Esophagus (tissue), 2 donors: ENCODE measurements around the gene AKR1B1. TPM values are rescaled to one million over a fixed set of nuclear protein-coding genes. Genes with fewer than 3 reads are reported as not detected.

Source experiments
- H3K27ac ChIP-seq, 2 donors: one replicate each; pipeline ENCODE4 v1.5.1; 2013; ENCODE audit warnings: low read depth in 2 of 2, mild to moderate bottlenecking in 2 of 2, inconsistent platforms in 1 of 2, low read length in 1 of 2, moderate library complexity in 1 of 2
- H3K27me3 ChIP-seq, 2 donors: one replicate each; pipeline ENCODE4 v1.6.1; 2013; ENCODE audit warnings: low read length in 2 of 2, control low read depth in 1 of 2, mild to moderate bottlenecking in 1 of 2; ENCODE audit not compliant: insufficient read depth in 2 of 2, control insufficient read depth in 1 of 2
- H3K36me3 ChIP-seq, 2 donors: one replicate each; pipeline ENCODE4 v1.6.1; 2013; ENCODE audit warnings: low read length in 1 of 2; ENCODE audit not compliant: control insufficient read depth in 2 of 2, insufficient read depth in 2 of 2
- H3K4me1 ChIP-seq, 2 donors: one replicate each; pipeline ENCODE4 v1.6.1; 2013; ENCODE audit warnings: low read length in 1 of 2; ENCODE audit not compliant: control insufficient read depth in 2 of 2, insufficient read depth in 2 of 2
- H3K4me3 ChIP-seq, 2 donors: one replicate each; pipeline ENCODE4 v1.5.1; 2013; ENCODE audit warnings: low read length in 2 of 2, mild to moderate bottlenecking in 2 of 2, low read depth in 1 of 2, moderate library complexity in 1 of 2
- H3K9me3 ChIP-seq, 2 donors: one replicate each; pipeline ENCODE4 v1.6.1; 2013; ENCODE audit warnings: mild to moderate bottlenecking in 2 of 2, low read depth in 1 of 2, low read length in 1 of 2, moderate library complexity in 1 of 2; ENCODE audit not compliant: control insufficient read depth in 2 of 2, insufficient read depth in 1 of 2
- WGBS, 2 donors: extraction: QIAGEN DNeasy Blood & Tissue Kit; methylation state at CpG; one replicate each; pipeline ENCODE4 v1.1.7; 2013; 5-methylcytosine and 5-hydroxymethylcytosine counted together
- polyA plus RNA-seq, 2 donors: library from polyadenylated mRNA; stranded (reverse); fragments of 200-250 nt; gene quantifications; one replicate each; pipeline ENCODE4 v1.2.3, GENCODE V29; 2013
- donor health status: healthy with polysubstance abuse.
- donor health status: Bipolar disorder and iron deficiency.

The AKR1B1 gene
- polyA plus RNA-seq, 2 donors: 10.6 to 20.6 TPM

- Histone ChIP-seq H3K36me3 (no peaks in the 10 kb centered on the region), H3K4me1 (peaks cover 0 to 5% of the 10 kb centered on the region in 2 donors), H3K4me3 (no peak overlapping the region), H3K9me3 (peaks cover 0 to 4% of the 10 kb centered on the region in 2 donors), H3K27ac (no peak overlapping the region), H3K27me3 (no peaks in the 10 kb centered on the region)
- WGBS, 2 donors: 85 to 94% methylated on average over 1 of the region's 1 CpG
These were observed 3.0 kb upstream of the AKR1B1 start for GRCh38 chr7:134461916-134462315.

- Histone ChIP-seq H3K4me1 (peaks cover 0 to 5% of the 10 kb centered on the region in 2 donors), H3K9me3 (peaks cover 0 to 4% of the 10 kb centered on the region in 2 donors), H3K4me3 (no peak overlapping the region), H3K36me3 (no peaks in the 10 kb centered on the region), H3K27me3 (no peaks in the 10 kb centered on the region), H3K27ac (no peak overlapping the region)
- 88 to 94% methylated on average over 2 of the region's 2 CpGs for WGBS, 2 donors
These were observed 1.1 kb upstream of the AKR1B1 start for GRCh38 chr7:134459981-134460380.

GRCh38 chr7:134458341-134458805 lies 527 bp downstream of the AKR1B1 start:
- H3K4me3 ChIP-seq: peak overlapping the region; percentile 66 to 75
- no peaks in the 10 kb centered on the region for H3K36me3 ChIP-seq
- WGBS, 2 donors: 1% methylated on average over 34 to 37 of the region's 37 CpGs
- H3K9me3 ChIP-seq: no peaks in the 10 kb centered on the region
- H3K27ac ChIP-seq: peak overlapping the region; percentile 46 to 81
- H3K27me3 ChIP-seq: no peaks in the 10 kb centered on the region
- peaks cover 0 to 5% of the 10 kb centered on the region in 2 donors for H3K4me1 ChIP-seq

- Histone ChIP-seq H3K27me3 (no peaks in the 10 kb centered on the region), H3K27ac (no peak overlapping the region), H3K4me3 (no peak overlapping the region), H3K36me3 (no peaks in the 10 kb centered on the region), H3K9me3 (no peaks in the 10 kb centered on the region), H3K4me1 (no peaks in the 10 kb centered on the region)
- 87% methylated on average over 2 of the region's 2 CpGs for WGBS, 2 donors
These were observed 1.7 kb downstream of the AKR1B1 start for GRCh38 chr7:134457210-134457609.

- no peaks in the 10 kb centered on the region for H3K9me3 ChIP-seq
- H3K27me3 ChIP-seq: no peaks in the 10 kb centered on the region
- H3K27ac ChIP-seq: no peak overlapping the region
- no peaks in the 10 kb centered on the region for H3K36me3 ChIP-seq
- H3K4me1 ChIP-seq: no peaks in the 10 kb centered on the region
- 62 to 66% methylated on average over 4 of the region's 4 CpGs for WGBS, 2 donors
- no peak overlapping the region for H3K4me3 ChIP-seq
These were observed 4.6 kb downstream of the AKR1B1 start for GRCh38 chr7:134454277-134454676.

- Histone ChIP-seq H3K27me3 (no peaks in the 10 kb centered on the region), H3K4me3 (no peak overlapping the region), H3K36me3 (peaks cover 0 to 2% of the 10 kb centered on the region in 2 donors), H3K4me1 (no peaks in the 10 kb centered on the region), H3K9me3 (no peaks in the 10 kb centered on the region), H3K27ac (no peak overlapping the region)
- WGBS, 2 donors: 64 to 69% methylated on average over 5 of the region's 5 CpGs
These were observed 5.4 kb downstream of the AKR1B1 start for GRCh38 chr7:134453518-134453917.

- 79 to 80% methylated on average over 7 of the region's 7 CpGs for WGBS, 2 donors
- Histone ChIP-seq H3K9me3 (no peaks in the 10 kb centered on the region), H3K27me3 (no peaks in the 10 kb centered on the region), H3K27ac (no peak overlapping the region), H3K4me1 (no peaks in the 10 kb centered on the region), H3K36me3 (peaks cover 0 to 2% of the 10 kb centered on the region in 2 donors), H3K4me3 (no peak overlapping the region)
These were observed 5.9 kb downstream of the AKR1B1 start for GRCh38 chr7:134452991-134453473.

GRCh38 chr7:134452419-134452838 lies 6.5 kb downstream of the AKR1B1 start:
- Histone ChIP-seq H3K4me1 (no peaks in the 10 kb centered on the region), H3K4me3 (no peak overlapping the region), H3K27me3 (no peaks in the 10 kb centered on the region), H3K36me3 (peaks cover 0 to 5% of the 10 kb centered on the region in 2 donors), H3K27ac (no peak overlapping the region), H3K9me3 (no peaks in the 10 kb centered on the region)
- WGBS, 2 donors: 68 to 85% methylated on average over 5 of the region's 5 CpGs

- H3K27ac ChIP-seq: no peak overlapping the region
- peaks cover 0 to 12% of the 10 kb centered on the region in 2 donors for H3K36me3 ChIP-seq
- H3K4me1 ChIP-seq: no peaks in the 10 kb centered on the region
- no peaks in the 10 kb centered on the region for H3K9me3 ChIP-seq
- WGBS, 2 donors: 87 to 93% methylated on average over 11 of the region's 11 CpGs
- no peaks in the 10 kb centered on the region for H3K27me3 ChIP-seq
- no peak overlapping the region for H3K4me3 ChIP-seq
These were observed 7.2 kb downstream of the AKR1B1 start for GRCh38 chr7:134451656-134452055.

- Histone ChIP-seq H3K4me3 (no peak overlapping the region), H3K9me3 (no peaks in the 10 kb centered on the region), H3K27me3 (no peaks in the 10 kb centered on the region), H3K36me3 (peaks cover 3 to 14% of the 10 kb centered on the region in 2 donors), H3K4me1 (no peaks in the 10 kb centered on the region), H3K27ac (no peak overlapping the region)
- 79 to 86% methylated on average over 14 of the region's 14 CpGs for WGBS, 2 donors
These were observed 8.5 kb downstream of the AKR1B1 start for GRCh38 chr7:134450294-134451000.
